HepG2 (cell line): ENCODE data around the gene TPM2. TPM values are rescaled to one million over a fixed set of nuclear protein-coding genes. Genes with fewer than 3 reads are reported as not detected.

Source experiments
- BHLHE40 ChIP-seq: IDR thresholded peaks from 2 replicates; pipeline ENCODE4 v1.6.1; 2011; ENCODE audit warnings: low read length, improper control_type of control experiment
- DRAP1 ChIP-seq: IDR thresholded peaks from 2 replicates; pipeline ENCODE4 v1.6.1; 2016; ENCODE audit warnings: missing genetic modification reagents, missing compliant biosample characterization
- EHMT2 ChIP-seq: fragments of 200-600 bp; sonication (generic); IDR thresholded peaks from 2 replicates; pipeline ENCODE4 v1.7.0; 2017; ENCODE audit warnings: antibody characterized with exemption, low read depth, low read length, borderline replicate concordance
- ETS1 ChIP-seq: sonication (generic); formaldehyde crosslinking; IDR thresholded peaks from 2 replicates; pipeline ENCODE4 v1.4.0; 2020; ENCODE audit warnings: missing genetic modification reagents
- GATAD1 ChIP-seq: IDR thresholded peaks from 2 replicates; pipeline ENCODE4 v1.6.1; 2016; ENCODE audit warnings: missing genetic modification reagents, missing compliant biosample characterization
- GATAD2A ChIP-seq: IDR thresholded peaks from 2 replicates; pipeline ENCODE4 v1.6.1; 2016
- GPN1 ChIP-seq: sonication (generic); formaldehyde crosslinking; IDR thresholded peaks from 2 replicates; pipeline ENCODE4 v1.5.1; 2020; ENCODE audit warnings: missing genetic modification reagents, borderline replicate concordance
- HDAC2 ChIP-seq: sonication (generic); formaldehyde crosslinking; IDR thresholded peaks from 2 replicates; pipeline ENCODE4 v1.4.0; 2020; ENCODE audit warnings: missing genetic modification reagents
- KDM1A ChIP-seq: IDR thresholded peaks from 2 replicates; pipeline ENCODE4 v1.6.1; 2016; ENCODE audit warnings: missing compliant biosample characterization
- PITX1 ChIP-seq: sonication (generic); formaldehyde crosslinking; IDR thresholded peaks from 2 replicates; pipeline ENCODE4 v1.5.1; 2020; ENCODE audit warnings: mild to moderate bottlenecking, missing genetic modification reagents
- PRPF4 ChIP-seq: fragments of 200-400 bp; formaldehyde crosslinking; IDR thresholded peaks from 2 replicates; pipeline ENCODE4 v1.6.1; 2016; ENCODE audit warnings: low read length, low read depth; ENCODE audit not compliant: poor library complexity, severe bottlenecking
- RCOR2 ChIP-seq: IDR thresholded peaks from 2 replicates; pipeline ENCODE4 v1.6.1; 2016; ENCODE audit warnings: missing biosample characterization, missing genetic modification reagents
- SAP130 ChIP-seq: IDR thresholded peaks from 2 replicates; pipeline ENCODE4 v1.6.1; 2016; ENCODE audit warnings: low read depth
- SMYD3 ChIP-seq: sonication (generic); formaldehyde crosslinking; IDR thresholded peaks from 2 replicates; pipeline ENCODE4 v1.8.1; 2023; ENCODE audit warnings: mild to moderate bottlenecking, missing genetic modification reagents
- SNAPC4 ChIP-seq: sonication (generic); formaldehyde crosslinking; IDR thresholded peaks from 2 replicates; pipeline ENCODE4 v1.4.0; 2020; ENCODE audit warnings: mild to moderate bottlenecking, missing genetic modification reagents
- TAF15 ChIP-seq: fragments of 200-400 bp; formaldehyde crosslinking; IDR thresholded peaks from one replicate; pipeline ENCODE4 v1.6.1; 2018; ENCODE audit warnings: mild to moderate bottlenecking, low read depth, low read length; ENCODE audit not compliant: poor library complexity, severe bottlenecking
- TARDBP ChIP-seq: sonication (generic); formaldehyde crosslinking; IDR thresholded peaks from 2 replicates; pipeline ENCODE4 v1.8.0; 2022; ENCODE audit warnings: mild to moderate bottlenecking, missing genetic modification reagents
- ZBTB33 ChIP-seq: sonication (generic); formaldehyde crosslinking; IDR thresholded peaks from 2 replicates; pipeline ENCODE4 v1.4.0; 2020; ENCODE audit warnings: missing genetic modification reagents
- ZNF710 ChIP-seq: sonication (generic); formaldehyde crosslinking; IDR thresholded peaks from 2 replicates; pipeline ENCODE4 v1.5.0; 2020; ENCODE audit warnings: mild to moderate bottlenecking, missing genetic modification reagents, borderline replicate concordance
- polyA plus RNA-seq, 8 experiments: library from polyadenylated mRNA; depleted of rRNA in 3 of 8; stranded (reverse) in 7 of 8; unstranded in 1 of 8; fragments of >200 nt; fragmentation: Illumina TruSeq in 4 of 8; extraction: Trizol in 4 of 8; gene quantifications; 2 replicates each; pipeline versions ENCODE4 v1.2.1 to v1.2.3, GENCODE V29; 2011 to 2016; ENCODE audit warnings: low read depth in 4 of 8, missing spikeins in 1 of 8, mixed read lengths in 1 of 8; ENCODE audit not compliant: insufficient read depth in 1 of 8
- total RNA-seq, 5 experiments: library from RNA; depleted of rRNA; stranded (reverse); fragments of >200 nt; fragmentation: Illumina TruSeq; extraction: Trizol; gene quantifications; 2 replicates each; pipeline ENCODE4 v1.2.3, GENCODE V29; 2016; ENCODE audit warnings: low read depth in 1 of 5

TPM2 gene
- total and polyA plus RNA-seq, 2 of the 13 experiments (the other 11 are each of a cell fraction or from before 2014, with no cell fraction given), result 3.1 to 10.7 TPM

- TF ChIP-seq GATAD2A, result peak; percentile 86
- TF ChIP-seq SNAPC4, result 0 out of 2 replicates have a peak, but pooled peaks have one; percentile 46
- 0 out of 2 replicates have a peak, but pooled peaks have one; percentile 28 for TF ChIP-seq KDM1A (CRISPR knock-in tag)
- peak; percentile 70; the same call in 1 of the 2 replicates for TF ChIP-seq ZBTB33 (CRISPR knock-in tag)
- no peak for TF ChIP-seq ETS1 (CRISPR knock-in tag)
- 0 out of 2 replicates have a peak, but pooled peaks have one; percentile 39 for TF ChIP-seq SMYD3 (CRISPR knock-in tag)
- no peak for TF ChIP-seq GPN1 (CRISPR knock-in tag)
- peak; percentile 71; the same call in 1 of the 2 replicates for TF ChIP-seq PITX1
- TF ChIP-seq PRPF4, result no peak
- TF ChIP-seq SAP130, result peak; percentile 86
- no peak for TF ChIP-seq BHLHE40
- peak; percentile 74 for TF ChIP-seq HDAC2 (CRISPR knock-in tag)
- TF ChIP-seq DRAP1 (CRISPR knock-in tag), result peak; percentile 38; the same call in 1 of the 2 replicates
- no peak for TF ChIP-seq EHMT2
- peak; percentile 63; the same call in 1 of the 2 replicates for TF ChIP-seq TARDBP (CRISPR knock-in tag)
- 0 out of 2 replicates have a peak, but pooled peaks have one; percentile 46 for TF ChIP-seq ZNF710 (CRISPR knock-in tag)
- no peak for TF ChIP-seq TAF15
- TF ChIP-seq RCOR2 (CRISPR knock-in tag), result peak; percentile 58
- TF ChIP-seq GATAD1, result peak; percentile 47; the same call in 1 of the 2 replicates
Measured at GRCh38 chr9:35669331-35670145, 20.2 kb downstream of the TPM2 start (continued).
